Measurements from ENCODE around the gene GLI1.

GLI1 gene

DNA sequence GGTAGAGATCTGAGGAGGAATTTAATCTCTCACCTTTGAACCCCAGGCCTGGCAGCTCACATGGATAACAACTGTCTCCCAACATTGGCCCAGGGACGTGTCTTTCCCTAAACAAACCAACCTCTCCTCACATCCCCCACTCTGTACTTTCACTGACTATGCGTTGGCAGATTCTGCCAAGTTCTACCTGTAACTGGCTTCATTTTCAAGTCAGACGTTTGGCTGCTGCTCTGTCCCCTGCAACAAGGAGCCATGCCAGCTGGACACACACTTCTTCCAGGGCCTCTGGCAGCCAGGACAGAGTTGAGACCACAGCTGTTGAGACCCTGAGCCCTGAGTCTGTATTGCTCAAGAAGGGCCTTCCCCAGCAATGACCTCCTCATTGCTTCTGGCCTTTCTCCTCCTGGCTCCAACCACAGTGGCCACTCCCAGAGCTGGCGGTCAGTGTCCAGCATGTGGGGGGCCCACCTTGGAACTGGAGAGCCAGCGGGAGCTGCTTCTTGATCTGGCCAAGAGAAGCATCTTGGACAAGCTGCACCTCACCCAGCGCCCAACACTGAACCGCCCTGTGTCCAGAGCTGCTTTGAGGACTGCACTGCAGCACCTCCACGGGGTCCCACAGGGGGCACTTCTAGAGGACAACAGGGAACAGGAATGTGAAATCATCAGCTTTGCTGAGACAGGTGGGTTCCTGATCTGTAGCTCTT is 24.9 kb upstream of the GLI1 start, which contains the start of gene INHBC:
INHBC (plus strand) TSS at position 268 of the 707 bp plus-strand sequence; CDS start at position 371, 103 bp downstream.
- TF ChIP-seq SPI1 (IDR thresholded peaks at IDR 0.05; ENCODE audit: borderline replicate concordance, low read depth) (no peak), GABPA (IDR thresholded peaks at IDR 0.05; ENCODE audit: low read depth) (no peak), POLR2AphosphoS5 (IDR thresholded peaks at IDR 0.05; ENCODE audit: low read depth) (no peak), CTCF (IDR thresholded peaks at IDR 0.05; ENCODE audit: insufficient read depth, low read length) (no peak)
- TF ChIP-seq, protein P1, sequence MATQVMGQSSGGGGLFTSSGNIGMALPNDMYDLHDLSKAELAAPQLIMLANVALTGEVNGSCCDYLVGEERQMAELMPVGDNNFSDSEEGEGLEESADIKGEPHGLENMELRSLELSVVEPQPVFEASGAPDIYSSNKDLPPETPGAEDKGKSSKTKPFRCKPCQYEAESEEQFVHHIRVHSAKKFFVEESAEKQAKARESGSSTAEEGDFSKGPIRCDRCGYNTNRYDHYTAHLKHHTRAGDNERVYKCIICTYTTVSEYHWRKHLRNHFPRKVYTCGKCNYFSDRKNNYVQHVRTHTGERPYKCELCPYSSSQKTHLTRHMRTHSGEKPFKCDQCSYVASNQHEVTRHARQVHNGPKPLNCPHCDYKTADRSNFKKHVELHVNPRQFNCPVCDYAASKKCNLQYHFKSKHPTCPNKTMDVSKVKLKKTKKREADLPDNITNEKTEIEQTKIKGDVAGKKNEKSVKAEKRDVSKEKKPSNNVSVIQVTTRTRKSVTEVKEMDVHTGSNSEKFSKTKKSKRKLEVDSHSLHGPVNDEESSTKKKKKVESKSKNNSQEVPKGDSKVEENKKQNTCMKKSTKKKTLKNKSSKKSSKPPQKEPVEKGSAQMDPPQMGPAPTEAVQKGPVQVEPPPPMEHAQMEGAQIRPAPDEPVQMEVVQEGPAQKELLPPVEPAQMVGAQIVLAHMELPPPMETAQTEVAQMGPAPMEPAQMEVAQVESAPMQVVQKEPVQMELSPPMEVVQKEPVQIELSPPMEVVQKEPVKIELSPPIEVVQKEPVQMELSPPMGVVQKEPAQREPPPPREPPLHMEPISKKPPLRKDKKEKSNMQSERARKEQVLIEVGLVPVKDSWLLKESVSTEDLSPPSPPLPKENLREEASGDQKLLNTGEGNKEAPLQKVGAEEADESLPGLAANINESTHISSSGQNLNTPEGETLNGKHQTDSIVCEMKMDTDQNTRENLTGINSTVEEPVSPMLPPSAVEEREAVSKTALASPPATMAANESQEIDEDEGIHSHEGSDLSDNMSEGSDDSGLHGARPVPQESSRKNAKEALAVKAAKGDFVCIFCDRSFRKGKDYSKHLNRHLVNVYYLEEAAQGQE (IDR thresholded peaks at IDR 0.05; ENCODE audit: insufficient replicate concordance, low read depth) = no peak
- no peaks in the 10 kb centered on the region for H3K27me3 ChIP-seq (ENCODE audit: insufficient read depth, poor library complexity, severe bottlenecking)
- no peak for DNase-seq (ENCODE audit: low read depth in 1 of 2, low spot score in 1 of 2)
- H3K4me3 ChIP-seq (replicated peaks; ENCODE audit: insufficient read depth, low read length) = no peak within 1 kb of the TSS
- H3K27ac ChIP-seq (replicated peaks) = no peak within 1 kb of the TSS

- Histone ChIP-seq H3K27me3 (ENCODE audit: insufficient read depth, poor library complexity, severe bottlenecking) (no peaks in the 10 kb centered on the region), H3K4me3 (replicated peaks; ENCODE audit: insufficient read depth, low read length) (no peak overlapping the region), H3K27ac (replicated peaks) (no peak overlapping the region)
- peak in 1 of 2 experiments; percentile 44 for DNase-seq (ENCODE audit: low read depth in 1 of 2, low spot score in 1 of 2)
- TF ChIP-seq, protein P1 (IDR thresholded peaks at IDR 0.05; ENCODE audit: insufficient replicate concordance, low read depth) = no peak
- TF ChIP-seq CTCF (IDR thresholded peaks at IDR 0.05; ENCODE audit: insufficient read depth, low read length) (no peak), GABPA (IDR thresholded peaks at IDR 0.05; ENCODE audit: low read depth) (no peak), POLR2AphosphoS5 (IDR thresholded peaks at IDR 0.05; ENCODE audit: low read depth) (no peak), SPI1 (IDR thresholded peaks at IDR 0.05; ENCODE audit: borderline replicate concordance, low read depth) (no peak)
Observed at GRCh38 chr12:57435293-57435692, 24.3 kb upstream of the GLI1 start.

- no peak for DNase-seq (ENCODE audit: low read depth in 1 of 2, low spot score in 1 of 2)
- TF ChIP-seq SPI1 (IDR thresholded peaks at IDR 0.05; ENCODE audit: borderline replicate concordance, low read depth) = no peak
- no peak for TF ChIP-seq POLR2AphosphoS5 (IDR thresholded peaks at IDR 0.05; ENCODE audit: low read depth)
- TF ChIP-seq CTCF (IDR thresholded peaks at IDR 0.05; ENCODE audit: insufficient read depth, low read length) = no peak
- TF ChIP-seq, protein P1 (IDR thresholded peaks at IDR 0.05; ENCODE audit: insufficient replicate concordance, low read depth) = no peak
- TF ChIP-seq GABPA (IDR thresholded peaks at IDR 0.05; ENCODE audit: low read depth) = no peak
- Histone ChIP-seq H3K4me3 (replicated peaks; ENCODE audit: insufficient read depth, low read length) (no peak overlapping the region), H3K27me3 (ENCODE audit: insufficient read depth, poor library complexity, severe bottlenecking) (no peaks in the 10 kb centered on the region), H3K27ac (replicated peaks) (no peak overlapping the region)
Observed at GRCh38 chr12:57438400-57438799, 21.2 kb upstream of the GLI1 start.
